HepG2 (cell line): ENCODE data around the gene NDUFS7. TPM values are rescaled to one million over a fixed set of nuclear protein-coding genes. Genes with fewer than 3 reads are reported as not detected.
A peak's percentile ranks its signal among the peaks of the same experiment; 100 is the strongest.

ENCODE experiments used
- AKAP8 ChIP-seq: sonication (generic); formaldehyde crosslinking; IDR thresholded peaks from 2 replicates; pipeline ENCODE4 v1.5.1; 2020; ENCODE audit warnings: mild to moderate bottlenecking, missing genetic modification reagents
- CAMTA2 ChIP-seq: sonication (generic); formaldehyde crosslinking; IDR thresholded peaks from 2 replicates; pipeline ENCODE4 v1.4.0; 2020; ENCODE audit warnings: mild to moderate bottlenecking, missing genetic modification reagents, borderline replicate concordance
- CHD4 ChIP-seq: fragments of 200-600 bp; sonication (generic); IDR thresholded peaks from 2 replicates; pipeline ENCODE4 v1.7.0; 2017; ENCODE audit warnings: mild to moderate bottlenecking, low read length, borderline replicate concordance
- EEA1 ChIP-seq: sonication (generic); formaldehyde crosslinking; IDR thresholded peaks from 2 replicates; pipeline ENCODE4 v1.5.1; 2020; ENCODE audit warnings: mild to moderate bottlenecking, missing genetic modification reagents, borderline replicate concordance
- FOXP1 ChIP-seq, 2 experiments: fragments of 450-650 bp in 1 of 2; IDR thresholded peaks; 2 replicates each; pipeline ENCODE4 v1.6.1; 2017 to 2018; ENCODE audit warnings: antibody characterized with exemption in 1 of 2
- GABPB1 ChIP-seq: IDR thresholded peaks from 2 replicates; pipeline ENCODE4 v1.6.1; 2016; ENCODE audit warnings: mild to moderate bottlenecking, missing genetic modification reagents, moderate library complexity, missing compliant biosample characterization
- IRF2 ChIP-seq: IDR thresholded peaks from 2 replicates; pipeline ENCODE4 v1.6.1; 2018; ENCODE audit warnings: missing genetic modification reagents, missing compliant biosample characterization
- KAT2B ChIP-seq: fragments of 150-350 bp; IDR thresholded peaks from 2 replicates; pipeline ENCODE4 v1.6.1; 2014; ENCODE audit warnings: low read depth, low read length, borderline replicate concordance
- RAD21 ChIP-seq: fragments of 450-650 bp; formaldehyde crosslinking; IDR thresholded peaks from 2 replicates; pipeline ENCODE4 v1.5.0; 2020; ENCODE audit warnings: mild to moderate bottlenecking
- TEAD2 ChIP-seq: sonication (generic); formaldehyde crosslinking; IDR thresholded peaks from 2 replicates; pipeline ENCODE4 v1.9.0; 2021; ENCODE audit warnings: missing genetic modification reagents
- ZBTB3 ChIP-seq: sonication (generic); formaldehyde crosslinking; IDR thresholded peaks from 2 replicates; pipeline ENCODE4 v1.4.0; 2020; ENCODE audit warnings: low read depth, mild to moderate bottlenecking, moderate library complexity, missing genetic modification reagents, borderline replicate concordance
- ZNF296 ChIP-seq: sonication (generic); formaldehyde crosslinking; conservative IDR thresholded peaks from 2 replicates; pipeline ENCODE4 v1.5.0; 2020; ENCODE audit warnings: mild to moderate bottlenecking, missing genetic modification reagents
- ZNF543 ChIP-seq: sonication (generic); formaldehyde crosslinking; IDR thresholded peaks from 2 replicates; pipeline ENCODE4 v1.4.0; 2020; ENCODE audit warnings: mild to moderate bottlenecking, missing genetic modification reagents
- polyA plus RNA-seq, 8 experiments: library from polyadenylated mRNA; depleted of rRNA in 3 of 8; stranded (reverse) in 7 of 8; unstranded in 1 of 8; fragments of >200 nt; fragmentation: Illumina TruSeq in 4 of 8; extraction: Trizol in 4 of 8; gene quantifications; 2 replicates each; pipeline versions ENCODE4 v1.2.1 to v1.2.3, GENCODE V29; 2011 to 2016; ENCODE audit warnings: low read depth in 4 of 8, missing spikeins in 1 of 8, mixed read lengths in 1 of 8; ENCODE audit not compliant: insufficient read depth in 1 of 8
- total RNA-seq, 5 experiments: library from RNA; depleted of rRNA; stranded (reverse); fragments of >200 nt; fragmentation: Illumina TruSeq; extraction: Trizol; gene quantifications; 2 replicates each; pipeline ENCODE4 v1.2.3, GENCODE V29; 2016; ENCODE audit warnings: low read depth in 1 of 5
- TF ChIP-seq, protein P1 (sequence below): IDR thresholded peaks from 2 replicates; pipeline ENCODE4 v1.6.1; 2016; ENCODE audit warnings: mild to moderate bottlenecking
- TF ChIP-seq, protein P2 (sequence below): sonication (generic); formaldehyde crosslinking; IDR thresholded peaks from 2 replicates; pipeline ENCODE4 v1.9.0; 2021; ENCODE audit warnings: mild to moderate bottlenecking, missing genetic modification reagents
- TF ChIP-seq, protein P3 (sequence below): sonication (generic); formaldehyde crosslinking; IDR thresholded peaks from 2 replicates; pipeline ENCODE4 v1.4.0; 2020; ENCODE audit warnings: missing genetic modification reagents
- TF ChIP-seq, protein P4 (sequence below): sonication (generic); formaldehyde crosslinking; IDR thresholded peaks from 2 replicates; pipeline ENCODE4 v1.9.0; 2021; ENCODE audit warnings: missing genetic modification reagents, mild to moderate bottlenecking, borderline replicate concordance

NDUFS7 gene
- total and polyA plus RNA-seq, 2 of the 13 experiments (the other 11 are each of a cell fraction or from before 2014, with no cell fraction given), result 34.3 to 66.9 TPM

DNA sequence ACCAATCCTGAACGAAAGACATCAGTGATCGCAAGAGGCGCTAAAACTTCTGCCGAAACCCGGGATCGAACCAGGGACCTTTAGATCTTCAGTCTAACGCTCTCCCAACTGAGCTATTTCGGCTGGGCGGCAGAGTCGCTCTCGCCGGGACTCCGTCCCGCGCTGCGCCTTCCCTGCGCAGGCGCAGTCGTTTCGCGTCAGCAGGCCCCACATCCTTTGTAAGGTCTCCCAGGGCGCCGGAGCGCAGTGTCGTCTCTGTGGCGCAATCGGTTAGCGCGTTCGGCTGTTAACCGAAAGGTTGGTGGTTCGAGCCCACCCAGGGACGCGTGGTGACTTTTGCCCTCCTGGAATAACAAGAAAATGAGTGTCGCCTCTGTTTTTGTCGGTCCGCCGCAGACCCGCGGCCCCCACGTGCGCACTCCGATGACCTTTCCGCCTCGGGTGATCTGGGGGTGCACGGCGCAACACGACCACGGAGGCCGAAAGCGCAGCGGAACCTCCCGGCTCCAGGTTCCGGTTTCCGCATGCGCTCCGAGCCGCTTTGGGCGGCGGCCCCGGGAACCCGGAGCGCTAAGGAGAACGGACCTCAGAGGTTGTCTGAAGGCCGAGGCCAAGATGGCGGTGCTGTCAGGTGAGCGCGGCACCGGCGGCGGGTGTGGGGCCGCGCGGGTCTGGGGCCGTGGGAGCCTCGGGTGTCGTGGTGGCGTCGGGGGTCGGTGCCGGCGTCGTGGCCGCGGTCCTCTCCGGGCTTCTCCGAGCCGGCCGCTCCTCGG, at the start of gene NDUFS7 (continued):
- TF ChIP-seq TEAD2 (CRISPR knock-in tag), result no peak
- peak; percentile 86; the same call in 1 of the 2 replicates for TF ChIP-seq CHD4
- TF ChIP-seq KAT2B, result no peak
- peak; percentile 89; the same call in 1 of the 2 replicates for TF ChIP-seq ZNF296 (CRISPR knock-in tag)
- peak; percentile 63; the same call in 1 of the 2 replicates for TF ChIP-seq EEA1 (CRISPR knock-in tag)
- TF ChIP-seq, protein P1, sequence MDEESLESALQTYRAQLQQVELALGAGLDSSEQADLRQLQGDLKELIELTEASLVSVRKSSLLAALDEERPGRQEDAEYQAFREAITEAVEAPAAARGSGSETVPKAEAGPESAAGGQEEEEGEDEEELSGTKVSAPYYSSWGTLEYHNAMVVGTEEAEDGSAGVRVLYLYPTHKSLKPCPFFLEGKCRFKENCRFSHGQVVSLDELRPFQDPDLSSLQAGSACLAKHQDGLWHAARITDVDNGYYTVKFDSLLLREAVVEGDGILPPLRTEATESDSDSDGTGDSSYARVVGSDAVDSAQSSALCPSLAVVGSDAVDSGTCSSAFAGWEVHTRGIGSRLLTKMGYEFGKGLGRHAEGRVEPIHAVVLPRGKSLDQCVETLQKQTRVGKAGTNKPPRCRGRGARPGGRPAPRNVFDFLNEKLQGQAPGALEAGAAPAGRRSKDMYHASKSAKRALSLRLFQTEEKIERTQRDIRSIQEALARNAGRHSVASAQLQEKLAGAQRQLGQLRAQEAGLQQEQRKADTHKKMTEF (CRISPR knock-in tag), result peak; percentile 99
- TF ChIP-seq, protein P2, sequence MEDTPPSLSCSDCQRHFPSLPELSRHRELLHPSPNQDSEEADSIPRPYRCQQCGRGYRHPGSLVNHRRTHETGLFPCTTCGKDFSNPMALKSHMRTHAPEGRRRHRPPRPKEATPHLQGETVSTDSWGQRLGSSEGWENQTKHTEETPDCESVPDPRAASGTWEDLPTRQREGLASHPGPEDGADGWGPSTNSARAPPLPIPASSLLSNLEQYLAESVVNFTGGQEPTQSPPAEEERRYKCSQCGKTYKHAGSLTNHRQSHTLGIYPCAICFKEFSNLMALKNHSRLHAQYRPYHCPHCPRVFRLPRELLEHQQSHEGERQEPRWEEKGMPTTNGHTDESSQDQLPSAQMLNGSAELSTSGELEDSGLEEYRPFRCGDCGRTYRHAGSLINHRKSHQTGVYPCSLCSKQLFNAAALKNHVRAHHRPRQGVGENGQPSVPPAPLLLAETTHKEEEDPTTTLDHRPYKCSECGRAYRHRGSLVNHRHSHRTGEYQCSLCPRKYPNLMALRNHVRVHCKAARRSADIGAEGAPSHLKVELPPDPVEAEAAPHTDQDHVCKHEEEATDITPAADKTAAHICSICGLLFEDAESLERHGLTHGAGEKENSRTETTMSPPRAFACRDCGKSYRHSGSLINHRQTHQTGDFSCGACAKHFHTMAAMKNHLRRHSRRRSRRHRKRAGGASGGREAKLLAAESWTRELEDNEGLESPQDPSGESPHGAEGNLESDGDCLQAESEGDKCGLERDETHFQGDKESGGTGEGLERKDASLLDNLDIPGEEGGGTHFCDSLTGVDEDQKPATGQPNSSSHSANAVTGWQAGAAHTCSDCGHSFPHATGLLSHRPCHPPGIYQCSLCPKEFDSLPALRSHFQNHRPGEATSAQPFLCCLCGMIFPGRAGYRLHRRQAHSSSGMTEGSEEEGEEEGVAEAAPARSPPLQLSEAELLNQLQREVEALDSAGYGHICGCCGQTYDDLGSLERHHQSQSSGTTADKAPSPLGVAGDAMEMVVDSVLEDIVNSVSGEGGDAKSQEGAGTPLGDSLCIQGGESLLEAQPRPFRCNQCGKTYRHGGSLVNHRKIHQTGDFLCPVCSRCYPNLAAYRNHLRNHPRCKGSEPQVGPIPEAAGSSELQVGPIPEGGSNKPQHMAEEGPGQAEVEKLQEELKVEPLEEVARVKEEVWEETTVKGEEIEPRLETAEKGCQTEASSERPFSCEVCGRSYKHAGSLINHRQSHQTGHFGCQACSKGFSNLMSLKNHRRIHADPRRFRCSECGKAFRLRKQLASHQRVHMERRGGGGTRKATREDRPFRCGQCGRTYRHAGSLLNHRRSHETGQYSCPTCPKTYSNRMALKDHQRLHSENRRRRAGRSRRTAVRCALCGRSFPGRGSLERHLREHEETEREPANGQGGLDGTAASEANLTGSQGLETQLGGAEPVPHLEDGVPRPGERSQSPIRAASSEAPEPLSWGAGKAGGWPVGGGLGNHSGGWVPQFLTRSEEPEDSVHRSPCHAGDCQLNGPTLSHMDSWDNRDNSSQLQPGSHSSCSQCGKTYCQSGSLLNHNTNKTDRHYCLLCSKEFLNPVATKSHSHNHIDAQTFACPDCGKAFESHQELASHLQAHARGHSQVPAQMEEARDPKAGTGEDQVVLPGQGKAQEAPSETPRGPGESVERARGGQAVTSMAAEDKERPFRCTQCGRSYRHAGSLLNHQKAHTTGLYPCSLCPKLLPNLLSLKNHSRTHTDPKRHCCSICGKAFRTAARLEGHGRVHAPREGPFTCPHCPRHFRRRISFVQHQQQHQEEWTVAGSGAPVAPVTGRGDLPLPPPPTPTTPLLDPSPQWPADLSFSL (CRISPR knock-in tag), result peak; percentile 77; the same call in 1 of the 2 replicates
- TF ChIP-seq, protein P3, sequence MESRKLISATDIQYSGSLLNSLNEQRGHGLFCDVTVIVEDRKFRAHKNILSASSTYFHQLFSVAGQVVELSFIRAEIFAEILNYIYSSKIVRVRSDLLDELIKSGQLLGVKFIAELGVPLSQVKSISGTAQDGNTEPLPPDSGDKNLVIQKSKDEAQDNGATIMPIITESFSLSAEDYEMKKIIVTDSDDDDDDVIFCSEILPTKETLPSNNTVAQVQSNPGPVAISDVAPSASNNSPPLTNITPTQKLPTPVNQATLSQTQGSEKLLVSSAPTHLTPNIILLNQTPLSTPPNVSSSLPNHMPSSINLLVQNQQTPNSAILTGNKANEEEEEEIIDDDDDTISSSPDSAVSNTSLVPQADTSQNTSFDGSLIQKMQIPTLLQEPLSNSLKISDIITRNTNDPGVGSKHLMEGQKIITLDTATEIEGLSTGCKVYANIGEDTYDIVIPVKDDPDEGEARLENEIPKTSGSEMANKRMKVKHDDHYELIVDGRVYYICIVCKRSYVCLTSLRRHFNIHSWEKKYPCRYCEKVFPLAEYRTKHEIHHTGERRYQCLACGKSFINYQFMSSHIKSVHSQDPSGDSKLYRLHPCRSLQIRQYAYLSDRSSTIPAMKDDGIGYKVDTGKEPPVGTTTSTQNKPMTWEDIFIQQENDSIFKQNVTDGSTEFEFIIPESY, result peak; percentile 76
- TF ChIP-seq, protein P4, sequence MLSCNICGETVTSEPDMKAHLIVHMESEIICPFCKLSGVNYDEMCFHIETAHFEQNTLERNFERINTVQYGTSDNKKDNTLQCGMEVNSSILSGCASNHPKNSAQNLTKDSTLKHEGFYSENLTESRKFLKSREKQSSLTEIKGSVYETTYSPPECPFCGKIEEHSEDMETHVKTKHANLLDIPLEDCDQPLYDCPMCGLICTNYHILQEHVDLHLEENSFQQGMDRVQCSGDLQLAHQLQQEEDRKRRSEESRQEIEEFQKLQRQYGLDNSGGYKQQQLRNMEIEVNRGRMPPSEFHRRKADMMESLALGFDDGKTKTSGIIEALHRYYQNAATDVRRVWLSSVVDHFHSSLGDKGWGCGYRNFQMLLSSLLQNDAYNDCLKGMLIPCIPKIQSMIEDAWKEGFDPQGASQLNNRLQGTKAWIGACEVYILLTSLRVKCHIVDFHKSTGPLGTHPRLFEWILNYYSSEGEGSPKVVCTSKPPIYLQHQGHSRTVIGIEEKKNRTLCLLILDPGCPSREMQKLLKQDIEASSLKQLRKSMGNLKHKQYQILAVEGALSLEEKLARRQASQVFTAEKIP, result peak; percentile 82
- peak; percentile 76 for TF ChIP-seq RAD21 (CRISPR knock-in tag)
- TF ChIP-seq GABPB1 (CRISPR knock-in tag), result peak; percentile 97
- TF ChIP-seq ZNF543 (CRISPR knock-in tag), result peak; percentile 99
- peak; percentile 95; the same call in 1 of the 2 replicates for TF ChIP-seq ZBTB3 (CRISPR knock-in tag)
- TF ChIP-seq FOXP1 (IDR thresholded peaks at IDR 0.05), result no peak
- TF ChIP-seq FOXP1 (CRISPR knock-in tag; IDR thresholded peaks at IDR 0.05), result peak; percentile 60; the same call in 1 of the 2 replicates
- TF ChIP-seq IRF2 (CRISPR knock-in tag), result peak; percentile 97
- TF ChIP-seq AKAP8 (CRISPR knock-in tag), result peak; percentile 88
- TF ChIP-seq CAMTA2, result peak; percentile 58; the same call in 1 of the 2 replicates
